SK-N-SH (cell line): ENCODE data around the gene SLC66A3.

Experiments used
- CTCF ChIP-seq: fragments of 200-600 bp; sonication (generic); IDR thresholded peaks from 2 replicates; pipeline ENCODE4 v1.6.1; 2017; ENCODE audit warnings: antibody characterized with exemption, mild to moderate bottlenecking, moderate library complexity
- FOXM1 ChIP-seq: IDR thresholded peaks from 2 replicates; pipeline ENCODE4 v1.4.0; 2012; ENCODE audit warnings: low read depth, mild to moderate bottlenecking
- MXI1 ChIP-seq: IDR thresholded peaks from 2 replicates; pipeline ENCODE4 v1.6.1; 2012; ENCODE audit warnings: mild to moderate bottlenecking, low read depth, low read length, improper control_type of control experiment
- RFX5 ChIP-seq: IDR thresholded peaks from 2 replicates; pipeline ENCODE4 v1.6.1; 2012; ENCODE audit warnings: mild to moderate bottlenecking, improper control_type of control experiment, low read length

DNA sequence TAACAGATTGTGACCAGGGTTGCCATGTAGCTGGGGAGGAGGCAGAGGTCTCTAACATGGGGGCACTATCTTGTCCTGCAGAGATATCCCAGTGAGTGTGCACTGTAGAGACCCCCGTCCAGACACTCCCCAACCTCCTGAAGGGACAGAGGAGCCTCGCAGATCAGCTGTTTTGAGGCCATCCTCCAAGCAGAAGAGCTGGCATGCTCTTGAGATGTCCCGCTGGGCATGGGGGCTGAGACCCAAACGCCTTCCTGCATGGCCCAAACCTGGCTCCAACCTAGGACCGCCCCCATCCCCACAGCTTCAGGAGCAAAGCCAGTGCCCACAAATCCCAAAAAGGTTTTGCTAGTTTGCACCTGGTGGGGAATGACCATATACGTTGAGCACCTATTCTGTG, 2.7 kb upstream of the SLC66A3 start:
- TF ChIP-seq FOXM1 = no peak
- TF ChIP-seq MXI1 = no peak
- no peak for TF ChIP-seq CTCF
- TF ChIP-seq RFX5 = no peak
